GM19463 (cell line): ENCODE data around the gene CLDN9.
"Not testable (repeated sequence)": the region's sequence is repeated elsewhere in the genome, so short reads cannot be mapped to it uniquely, and the experiment has no call there.

Source experiments
- ATAC-seq: cut with Tn5 transposase; IDR thresholded peaks from one replicate; pipeline ENCODE4 v1.9.1; 2021; ENCODE audit warnings: mild to moderate bottlenecking, moderate library complexity; ENCODE audit not compliant: unreplicated experiment

The CLDN9 gene

GRCh38 chr16:3054965-3055733 is 42.4 kb downstream of the CLDN9 start:
- ATAC-seq, result no peak

DNA sequence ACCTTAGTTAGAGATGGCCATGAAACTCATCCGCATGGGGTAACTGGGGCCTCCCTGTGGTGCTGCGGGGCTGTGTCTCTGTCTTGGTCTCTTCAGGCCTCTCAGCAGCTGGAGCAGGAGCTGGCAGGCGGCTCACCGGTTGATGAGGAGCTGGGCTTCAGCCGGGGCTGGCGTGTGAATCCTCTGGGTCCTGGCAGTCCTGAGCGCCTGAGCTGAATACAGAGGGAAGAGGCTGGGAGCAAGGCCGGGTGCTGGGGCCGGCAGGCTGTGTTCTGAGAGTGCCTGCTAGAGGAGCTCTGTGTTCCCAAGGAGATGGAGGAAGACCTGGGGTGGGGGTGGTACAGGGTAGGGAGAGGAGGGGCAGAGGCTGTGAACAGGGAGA is 43.0 kb downstream of the CLDN9 start:
- ATAC-seq, result not testable (repeated sequence)

DNA sequence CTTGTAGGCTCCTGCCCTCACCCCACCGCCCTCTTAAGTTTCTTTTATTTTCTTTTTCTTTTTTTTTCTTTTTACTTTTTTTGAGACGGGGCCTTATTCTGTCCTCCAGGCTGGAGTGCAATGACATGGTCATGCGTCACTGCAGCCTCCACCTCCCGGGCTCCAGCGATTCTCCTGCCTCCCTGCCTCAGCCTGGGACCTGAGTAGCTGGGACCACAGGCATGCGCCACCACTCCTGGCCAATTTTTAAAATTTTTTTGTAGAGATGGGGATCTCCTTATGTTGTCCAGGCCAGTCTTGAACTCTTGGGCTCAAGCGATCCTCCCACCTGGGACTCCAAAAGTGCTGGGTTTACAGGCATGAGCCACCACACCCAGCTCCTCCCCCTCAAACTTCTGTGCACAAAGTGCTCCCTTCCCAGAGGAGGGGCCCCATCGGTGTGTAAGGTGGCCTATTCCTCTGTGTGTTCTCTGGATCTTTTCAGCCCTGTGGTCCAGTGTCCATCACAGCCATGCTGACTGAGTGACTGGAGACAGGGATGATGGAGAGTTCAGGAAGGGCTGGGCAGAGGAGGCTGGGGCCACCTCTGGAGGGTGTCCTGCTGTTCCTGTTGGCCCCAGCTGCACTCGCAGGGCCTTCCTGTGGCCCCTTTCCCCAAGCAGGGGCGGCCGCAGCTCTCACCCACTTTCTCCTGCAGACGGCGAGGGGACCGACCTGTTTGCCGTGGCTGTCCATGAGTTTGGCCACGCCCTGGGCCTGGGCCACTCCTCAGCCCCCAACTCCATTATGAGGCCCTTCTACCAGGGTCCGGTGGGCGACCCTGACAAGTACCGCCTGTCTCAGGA is 43.8 kb downstream of the CLDN9 start:
- no peak for ATAC-seq

DNA sequence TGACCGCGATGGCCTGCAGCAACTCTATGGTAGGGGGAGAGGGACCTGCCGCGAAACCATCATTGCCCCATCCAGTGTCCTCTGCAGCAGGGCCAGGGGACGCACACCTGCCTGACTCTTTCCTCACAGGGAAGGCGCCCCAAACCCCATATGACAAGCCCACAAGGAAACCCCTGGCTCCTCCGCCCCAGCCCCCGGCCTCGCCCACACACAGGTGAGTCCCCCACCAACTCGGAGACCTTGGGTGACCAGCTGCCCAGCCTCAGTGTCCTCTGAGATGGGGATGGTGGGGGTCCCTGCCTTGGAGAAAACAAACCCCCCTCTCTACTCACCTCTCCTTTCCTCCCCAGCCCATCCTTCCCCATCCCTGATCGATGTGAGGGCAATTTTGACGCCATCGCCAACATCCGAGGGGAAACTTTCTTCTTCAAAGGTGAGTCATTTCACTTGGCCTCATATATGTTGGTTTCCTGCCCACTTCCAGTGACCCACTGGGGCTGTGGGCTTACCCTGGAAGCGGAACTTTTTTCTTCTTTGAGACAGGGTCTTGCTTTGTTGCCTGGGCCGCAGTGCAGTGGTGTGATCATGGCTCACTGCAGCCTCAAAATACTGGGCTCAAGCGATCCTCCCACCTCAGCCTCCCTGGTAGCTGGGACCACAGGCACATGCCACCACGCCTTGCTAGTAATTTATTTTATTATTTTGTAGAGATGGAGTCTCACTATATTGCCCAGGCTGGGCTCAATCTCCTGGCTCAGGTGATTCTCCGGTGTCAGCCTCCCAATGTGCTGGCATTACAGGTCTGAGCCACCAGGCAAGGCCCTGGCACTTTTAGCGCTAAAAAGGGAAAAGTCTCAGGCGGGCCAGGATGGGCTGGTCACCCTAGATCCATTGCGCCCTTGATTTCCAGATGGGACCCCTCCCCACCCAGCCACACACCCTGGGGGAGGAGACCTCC is 44.7 kb downstream of the CLDN9 start:
- ATAC-seq, result no peak

DNA sequence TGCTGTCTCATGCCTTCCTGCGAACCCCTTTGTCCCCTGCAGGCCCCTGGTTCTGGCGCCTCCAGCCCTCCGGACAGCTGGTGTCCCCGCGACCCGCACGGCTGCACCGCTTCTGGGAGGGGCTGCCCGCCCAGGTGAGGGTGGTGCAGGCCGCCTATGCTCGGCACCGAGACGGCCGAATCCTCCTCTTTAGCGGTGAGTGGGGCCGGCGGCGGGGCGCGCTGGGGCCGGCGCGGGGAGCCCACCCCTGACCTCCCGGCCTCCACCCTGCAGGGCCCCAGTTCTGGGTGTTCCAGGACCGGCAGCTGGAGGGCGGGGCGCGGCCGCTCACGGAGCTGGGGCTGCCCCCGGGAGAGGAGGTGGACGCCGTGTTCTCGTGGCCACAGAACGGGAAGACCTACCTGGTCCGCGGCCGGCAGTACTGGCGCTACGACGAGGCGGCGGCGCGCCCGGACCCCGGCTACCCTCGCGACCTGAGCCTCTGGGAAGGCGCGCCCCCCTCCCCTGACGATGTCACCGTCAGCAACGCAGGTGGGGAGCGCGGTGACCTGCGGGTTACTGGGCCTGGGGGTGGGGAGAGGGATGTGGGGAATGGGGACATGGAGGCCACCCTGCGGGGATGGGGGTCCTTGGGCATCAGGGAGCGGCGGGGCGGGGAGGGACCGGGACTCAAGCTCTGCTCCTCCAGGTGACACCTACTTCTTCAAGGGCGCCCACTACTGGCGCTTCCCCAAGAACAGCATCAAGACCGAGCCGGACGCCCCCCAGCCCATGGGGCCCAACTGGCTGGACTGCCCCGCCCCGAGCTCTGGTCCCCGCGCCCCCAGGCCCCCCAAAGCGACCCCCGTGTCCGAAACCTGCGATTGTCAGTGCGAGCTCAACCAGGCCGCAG is 45.7 kb downstream of the CLDN9 start:
- ATAC-seq, result peak; percentile 23

DNA sequence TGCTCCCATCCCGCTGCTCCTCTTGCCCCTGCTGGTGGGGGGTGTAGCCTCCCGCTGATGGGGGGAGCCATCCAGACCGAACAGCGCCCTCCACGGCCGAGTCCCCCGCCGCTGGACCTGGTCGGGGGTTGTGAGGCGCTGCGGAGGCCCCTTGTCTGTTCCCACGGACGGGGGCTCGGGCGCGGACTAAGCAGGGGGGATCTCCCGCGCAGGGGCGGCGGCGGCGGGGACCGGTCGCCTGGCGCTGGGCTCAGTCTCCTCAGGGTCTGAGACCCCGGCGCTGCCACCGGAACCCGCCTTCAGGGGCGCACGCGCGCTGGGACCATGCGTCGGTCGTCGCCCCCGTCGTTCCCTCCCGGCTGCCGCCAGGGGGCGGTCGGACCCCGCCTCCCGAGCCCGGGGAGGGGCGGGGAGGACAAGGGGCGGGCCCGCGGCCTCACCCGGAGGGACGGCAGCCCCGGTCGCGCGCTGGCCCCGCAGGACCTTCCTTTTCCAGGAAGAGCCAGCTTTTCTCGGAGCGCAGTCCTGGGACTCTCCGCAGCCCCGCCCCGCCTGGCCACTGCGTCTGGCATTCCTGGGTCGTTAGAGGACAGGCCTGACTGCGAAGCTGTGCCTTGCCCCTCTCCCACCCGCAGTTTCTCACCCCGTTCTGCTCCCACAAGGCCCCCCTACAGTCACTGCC is 46.5 kb downstream of the CLDN9 start:
- peak; percentile 83 for ATAC-seq

- ATAC-seq, result no peak
Measured at GRCh38 chr16:3059723-3060242, 47.1 kb downstream of the CLDN9 start.

GRCh38 chr16:3060339-3061127 is 47.8 kb downstream of the CLDN9 start:
- ATAC-seq, result no peak

- ATAC-seq, result no peak
Measured at GRCh38 chr16:3062553-3062952, 49.8 kb downstream of the CLDN9 start.

DNA sequence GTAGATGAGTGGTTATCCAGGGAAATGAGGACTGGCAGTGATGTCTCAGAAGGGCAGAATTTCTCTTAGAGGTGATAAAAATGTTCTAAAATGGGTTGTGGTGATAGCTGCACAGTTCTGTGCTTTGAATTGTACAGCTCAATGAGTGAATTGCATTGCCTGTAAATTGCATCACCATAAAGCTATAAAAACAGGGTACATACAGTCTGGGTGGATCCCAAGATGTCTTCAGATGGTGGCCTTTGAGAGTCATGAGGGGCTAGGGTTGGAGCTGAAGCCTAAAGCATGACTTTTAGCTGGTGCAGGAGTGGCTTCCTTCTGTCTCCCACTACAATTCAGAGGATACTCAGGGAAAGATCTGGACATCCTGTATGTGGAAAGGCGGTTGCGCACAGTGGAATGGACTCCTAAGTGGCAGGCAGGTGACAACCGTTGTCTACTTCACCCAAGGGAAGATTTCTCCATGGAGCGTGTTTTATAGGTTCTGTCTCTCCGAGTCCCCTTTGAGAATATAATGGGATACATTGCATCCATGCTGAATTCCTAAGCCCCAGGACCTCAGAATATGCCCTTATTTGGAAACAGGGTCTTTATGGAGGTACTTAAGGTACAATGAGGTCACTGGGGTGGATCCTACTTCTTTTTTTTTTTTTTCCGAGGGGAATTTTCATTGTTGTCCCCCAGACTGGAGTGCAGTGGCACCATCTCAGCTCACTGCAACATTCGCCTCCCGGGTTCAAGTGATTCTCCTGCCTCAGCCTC is 51.1 kb downstream of the CLDN9 start:
- ATAC-seq, result no peak
